Gastrocnemius medialis (tissue), 4 donors: ENCODE results near the gene MOXD1. TPM values are rescaled to one million over a fixed set of nuclear protein-coding genes. Genes with fewer than 3 reads are reported as not detected.
"Not testable (repeated sequence)": the region's sequence is repeated elsewhere in the genome, so short reads cannot be mapped to it uniquely, and the experiment has no call there.

Experiments used
- ATAC-seq, 2 donors: fragments of 150-250 bp; one replicate each; pipeline ENCODE4 v1.9.1; 2016
- DNase-seq, 2 donors: peaks; one replicate each; pipeline ENCODE4 v3.0.0-alpha.2; 2019
- H3K27ac ChIP-seq, 4 donors: fragments of 200-600 bp; sonication (generic); 1 replicate in 1 of 4; 2 replicates in 3 of 4; pipeline ENCODE4 v1.5.1; 2016 to 2018; ENCODE audit warnings: mild to moderate bottlenecking in 2 of 4, moderate library complexity in 1 of 4
- H3K27me3 ChIP-seq, 3 donors: fragments of 200-600 bp; sonication (generic) in 2 of 3; 1 replicate in 1 of 3; 2 replicates in 2 of 3; pipeline versions ENCODE4 v1.5.1 to v1.6.0; 2016 to 2019; ENCODE audit warnings: mild to moderate bottlenecking in 1 of 3, moderate library complexity in 1 of 3
- H3K36me3 ChIP-seq, 2 donors: fragments of 200-600 bp; sonication (generic) in 1 of 2; one replicate each; pipeline ENCODE4 v1.5.1; 2017 to 2018
- H3K4me1 ChIP-seq, 2 donors: fragments of 200-600 bp; sonication (generic) in 1 of 2; one replicate each; pipeline ENCODE4 v1.5.1; 2016 to 2017; ENCODE audit warnings: mild to moderate bottlenecking in 2 of 2
- H3K4me3 ChIP-seq, 4 donors: fragments of 200-600 bp; sonication (generic) in 3 of 4; 1 replicate in 1 of 4; 2 replicates in 3 of 4; pipeline ENCODE4 v1.5.1; 2016 to 2019; ENCODE audit warnings: mild to moderate bottlenecking in 2 of 4
- H3K9me3 ChIP-seq, 3 donors: fragments of 200-600 bp; sonication (generic) in 2 of 3; 1 replicate in 1 of 3; 2 replicates in 2 of 3; pipeline ENCODE4 v1.5.1; 2016 to 2019
- POLR2A ChIP-seq, 2 donors: fragments of 450-650 bp; IDR thresholded peaks; one replicate each; pipeline ENCODE4 v1.6.1; 2017; ENCODE audit warnings: antibody characterized with exemption in 2 of 2, mild to moderate bottlenecking in 2 of 2, moderate library complexity in 2 of 2
- in situ Hi-C, 4 donors: fragments of 200-750 bp; cut with MboI; loops; one replicate each; pipeline versions ENCODE4 v1.15.0 to v1.8.0; 2017; ENCODE audit warnings: low sequenced_read_pairs in 4 of 4
- intact Hi-C: fragments of 100-400 bp; cut with DNase I; formaldehyde crosslinking; loops from one replicate; pipeline ENCODE4 v1.15.1; 2023; ENCODE audit warnings: low total_unique reads
- total RNA-seq, 4 donors: library from RNA; depleted of rRNA; stranded (reverse); fragments of >200 nt; gene quantifications; one replicate each; pipeline versions ENCODE4 v1.1.0 to v1.2.3, GENCODE V29; 2016
- TF ChIP-seq, protein P1 (sequence below), 5 experiments: fragments of 450-650 bp in 3 of 5; fragments of 200-600 bp in 2 of 5; sonication (generic) in 2 of 5; IDR thresholded peaks in 4 of 5; conservative IDR thresholded peaks in 1 of 5; 1 replicate in 4 of 5; 2 replicates in 1 of 5; pipeline ENCODE4 v1.5.1; 2016 to 2019; ENCODE audit warnings: antibody characterized with exemption in 5 of 5, mild to moderate bottlenecking in 3 of 5, moderate library complexity in 3 of 5

MOXD1 gene
- total RNA-seq, 4 donors from 2014 or later: 0.62 to 0.69 (median 0.66) TPM; not detected in 1

DNA sequence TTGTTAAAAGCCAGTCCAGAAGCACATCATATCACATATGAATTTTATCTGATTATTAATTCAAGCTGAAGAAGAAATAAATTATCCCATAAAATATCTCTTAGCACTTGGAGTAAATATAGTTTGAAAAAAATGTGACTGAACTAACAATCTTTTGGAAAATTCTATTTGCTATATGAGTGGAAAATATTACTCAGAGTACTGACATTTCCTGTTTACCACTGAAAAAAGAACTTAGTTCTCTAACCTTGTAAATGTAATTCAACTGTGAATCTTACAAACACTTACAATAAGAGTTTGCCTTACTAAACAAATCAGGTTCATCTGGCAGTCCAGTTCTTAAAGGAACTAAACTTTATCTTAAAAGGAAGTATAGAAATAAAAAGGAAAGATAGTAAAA is 44.2 kb downstream of the MOXD1 start:
- DNase-seq (no peak), ATAC-seq (no peak)
- no peak for TF ChIP-seq POLR2A (IDR thresholded peaks at IDR 0.05)
- TF ChIP-seq, protein P1, sequence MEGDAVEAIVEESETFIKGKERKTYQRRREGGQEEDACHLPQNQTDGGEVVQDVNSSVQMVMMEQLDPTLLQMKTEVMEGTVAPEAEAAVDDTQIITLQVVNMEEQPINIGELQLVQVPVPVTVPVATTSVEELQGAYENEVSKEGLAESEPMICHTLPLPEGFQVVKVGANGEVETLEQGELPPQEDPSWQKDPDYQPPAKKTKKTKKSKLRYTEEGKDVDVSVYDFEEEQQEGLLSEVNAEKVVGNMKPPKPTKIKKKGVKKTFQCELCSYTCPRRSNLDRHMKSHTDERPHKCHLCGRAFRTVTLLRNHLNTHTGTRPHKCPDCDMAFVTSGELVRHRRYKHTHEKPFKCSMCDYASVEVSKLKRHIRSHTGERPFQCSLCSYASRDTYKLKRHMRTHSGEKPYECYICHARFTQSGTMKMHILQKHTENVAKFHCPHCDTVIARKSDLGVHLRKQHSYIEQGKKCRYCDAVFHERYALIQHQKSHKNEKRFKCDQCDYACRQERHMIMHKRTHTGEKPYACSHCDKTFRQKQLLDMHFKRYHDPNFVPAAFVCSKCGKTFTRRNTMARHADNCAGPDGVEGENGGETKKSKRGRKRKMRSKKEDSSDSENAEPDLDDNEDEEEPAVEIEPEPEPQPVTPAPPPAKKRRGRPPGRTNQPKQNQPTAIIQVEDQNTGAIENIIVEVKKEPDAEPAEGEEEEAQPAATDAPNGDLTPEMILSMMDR (IDR thresholded peaks at IDR 0.05 in 4 of 5, conservative IDR thresholded peaks at IDR 0.05 in 1 of 5): no peak
- H3K27me3 ChIP-seq: no peaks in the 10 kb centered on the region
- no peak overlapping the region for H3K4me3 ChIP-seq
- intact Hi-C loops: no loop called here
- no peak overlapping the region for H3K27ac ChIP-seq
- no peaks in the 10 kb centered on the region for H3K9me3 ChIP-seq
- no peaks in the 10 kb centered on the region for H3K36me3 ChIP-seq
- H3K4me1 ChIP-seq: no peaks in the 10 kb centered on the region
- in situ Hi-C loops: no loop called here

DNA sequence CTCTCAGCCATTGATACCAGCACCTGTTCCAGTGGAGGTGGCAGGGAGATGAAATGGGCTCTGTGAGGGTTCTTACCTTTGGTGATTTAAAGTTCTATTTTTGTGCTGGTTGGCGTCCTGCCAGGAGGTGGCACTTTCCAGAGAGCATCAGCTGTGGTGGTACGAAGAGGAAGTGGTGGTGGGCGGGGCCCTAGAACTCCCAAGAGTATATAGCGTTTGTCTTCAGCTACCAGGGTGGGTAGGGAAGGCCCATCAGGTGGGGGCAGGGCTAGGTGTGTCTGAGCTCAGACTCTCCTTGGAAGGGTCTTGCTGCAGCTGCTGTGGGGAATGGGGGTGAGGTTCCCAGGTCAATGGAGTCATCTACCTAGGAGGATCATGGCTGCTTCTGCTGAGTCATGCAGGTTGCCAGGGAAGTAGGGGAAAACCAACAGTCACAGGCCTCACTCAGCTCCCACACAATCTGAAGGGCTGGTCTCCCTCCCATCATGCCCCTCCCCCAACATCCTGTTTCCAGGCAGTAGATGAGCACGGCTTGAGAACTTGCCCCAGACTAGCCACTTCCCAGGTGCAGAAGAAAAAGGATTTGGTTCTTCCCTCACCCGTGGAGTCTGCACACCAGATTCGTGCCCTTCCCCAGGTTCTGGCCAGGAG is 46.6 kb downstream of the MOXD1 start:
- ATAC-seq (no peak), DNase-seq (peak in 1 of 2 donors; percentile 14)
- in situ Hi-C loops: no loop called here
- TF ChIP-seq, protein P1 (IDR thresholded peaks at IDR 0.05 in 4 of 5, conservative IDR thresholded peaks at IDR 0.05 in 1 of 5): no peak
- no peak for TF ChIP-seq POLR2A (IDR thresholded peaks at IDR 0.05)
- Histone ChIP-seq H3K4me1 (no peaks in the 10 kb centered on the region), H3K27ac (no peak overlapping the region), H3K9me3 (no peaks in the 10 kb centered on the region), H3K4me3 (no peak overlapping the region), H3K27me3 (no peaks in the 10 kb centered on the region), H3K36me3 (no peaks in the 10 kb centered on the region)
- intact Hi-C loops: no loop called here

DNA sequence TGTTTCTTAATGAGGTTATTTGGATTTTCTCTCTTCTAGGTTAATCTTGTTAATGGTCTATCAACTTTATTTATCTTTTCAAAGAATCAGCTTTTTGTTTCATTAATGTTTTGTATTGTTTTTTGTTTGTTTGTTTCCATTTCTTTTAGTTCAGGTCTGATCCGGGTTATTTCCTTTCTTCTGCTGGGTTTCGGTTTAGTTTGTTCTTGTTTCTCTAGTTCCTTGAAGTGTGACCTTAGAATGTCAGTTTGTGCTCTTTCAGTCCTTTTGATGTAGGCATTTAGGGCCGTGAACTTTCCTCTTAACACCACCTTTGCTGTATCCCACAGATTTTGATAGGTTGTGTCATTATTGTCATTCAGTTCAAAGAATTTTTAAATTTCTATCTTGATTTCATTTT is 49.3 kb downstream of the MOXD1 start:
- H3K36me3 ChIP-seq, ATAC-seq, H3K4me1 ChIP-seq, intact Hi-C loops, H3K27me3 ChIP-seq, H3K27ac ChIP-seq, H3K4me3 ChIP-seq, H3K9me3 ChIP-seq, in situ Hi-C loops, DNase-seq: not testable (repeated sequence)

DNA sequence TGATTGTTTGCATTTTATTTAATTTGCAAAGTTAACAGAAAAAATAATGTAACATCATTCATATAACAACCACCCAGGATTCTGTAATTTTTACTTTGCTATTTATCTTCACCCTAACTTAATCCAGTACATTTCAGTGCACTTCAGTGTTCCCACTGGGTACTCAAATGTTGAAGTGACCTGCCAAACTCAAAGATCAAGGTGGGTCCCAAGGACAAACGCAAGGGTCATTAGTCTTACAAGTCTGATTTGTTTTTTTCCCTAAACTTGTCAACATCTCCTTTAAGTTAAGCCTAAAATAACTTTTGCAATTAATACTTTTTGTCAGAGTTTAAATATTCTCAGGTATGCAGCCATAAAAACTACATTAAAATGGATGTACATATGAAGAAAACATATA is 53.0 kb downstream of the MOXD1 start:
- Histone ChIP-seq H3K4me3 (no peak overlapping the region), H3K36me3 (no peaks in the 10 kb centered on the region), H3K4me1 (no peaks in the 10 kb centered on the region), H3K27me3 (no peaks in the 10 kb centered on the region), H3K9me3 (no peaks in the 10 kb centered on the region), H3K27ac (no peak overlapping the region)
- intact Hi-C loops: no loop called here
- ATAC-seq (no peak), DNase-seq (no peak)
- in situ Hi-C loops: no loop called here
- TF ChIP-seq, protein P1 (IDR thresholded peaks at IDR 0.05 in 4 of 5, conservative IDR thresholded peaks at IDR 0.05 in 1 of 5): no peak
- TF ChIP-seq POLR2A (IDR thresholded peaks at IDR 0.05): no peak

DNA sequence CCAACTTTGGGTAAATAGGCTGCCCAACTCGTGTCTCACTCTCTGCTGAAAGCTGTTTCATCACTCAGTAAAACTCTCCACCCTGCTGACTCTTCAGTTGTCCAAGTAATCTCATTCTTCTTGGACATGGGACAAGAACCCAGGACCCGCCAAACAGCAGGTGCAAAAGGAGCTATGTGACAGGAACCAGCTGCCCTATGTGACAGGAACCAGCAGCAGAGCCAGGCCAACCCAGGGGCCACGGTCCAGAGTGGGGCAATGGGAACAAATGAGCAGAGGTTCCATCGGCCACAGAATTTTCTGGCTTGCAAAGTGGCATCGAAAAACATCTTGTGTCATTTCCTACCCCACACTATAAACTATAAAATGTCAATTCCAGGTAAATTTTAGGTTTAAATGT is 56.5 kb downstream of the MOXD1 start:
- Histone ChIP-seq H3K36me3 (no peaks in the 10 kb centered on the region), H3K4me1 (no peaks in the 10 kb centered on the region), H3K27me3 (no peaks in the 10 kb centered on the region), H3K4me3 (no peak overlapping the region), H3K9me3 (no peaks in the 10 kb centered on the region), H3K27ac (no peak overlapping the region)
- DNase-seq: no peak
- in situ Hi-C loops (no loop called here), intact Hi-C loops (no loop called here)
- no peak for ATAC-seq
- no peak for TF ChIP-seq POLR2A (IDR thresholded peaks at IDR 0.05)
- TF ChIP-seq, protein P1 (IDR thresholded peaks at IDR 0.05 in 4 of 5, conservative IDR thresholded peaks at IDR 0.05 in 1 of 5): no peak
